T-helper 9 cell (primary cell): ENCODE results near the gene FMN1.

Source experiments
- DNase-seq: peaks from one replicate; pipeline ENCODE4 v3.0.0-alpha.2; 2020

Gene FMN1

GRCh38 chr15:33045066-33045810 is 149.3 kb downstream of the FMN1 start:
- DNase-seq = no peak

- no peak for DNase-seq
Observed at GRCh38 chr15:33044598-33044997, 149.9 kb downstream of the FMN1 start.

- DNase-seq = no peak
Observed at GRCh38 chr15:33043636-33044035, 150.9 kb downstream of the FMN1 start.

GRCh38 chr15:33040496-33040895 is 154.0 kb downstream of the FMN1 start:
- no peak for DNase-seq

- DNase-seq = no peak
Observed at GRCh38 chr15:33034588-33034987, 159.9 kb downstream of the FMN1 start.

- no peak for DNase-seq
Observed at GRCh38 chr15:33032053-33032452, 162.5 kb downstream of the FMN1 start.

- no peak for DNase-seq
Observed at GRCh38 chr15:33031324-33031821, 163.1 kb downstream of the FMN1 start.

GRCh38 chr15:33030315-33030714 is 164.2 kb downstream of the FMN1 start:
- no peak for DNase-seq

GRCh38 chr15:33029109-33029652 is 165.3 kb downstream of the FMN1 start:
- no peak for DNase-seq

- DNase-seq = no peak
Observed at GRCh38 chr15:33028495-33028894, 166.0 kb downstream of the FMN1 start.

- DNase-seq = no peak
Observed at GRCh38 chr15:33027306-33028035, 167.0 kb downstream of the FMN1 start.

GRCh38 chr15:33026614-33027013 is 167.9 kb downstream of the FMN1 start:
- DNase-seq = no peak

GRCh38 chr15:33022629-33023028 is 171.9 kb downstream of the FMN1 start:
- no peak for DNase-seq

- DNase-seq = no peak
Observed at GRCh38 chr15:33021806-33022389, 172.6 kb downstream of the FMN1 start.

- DNase-seq = no peak
Observed at GRCh38 chr15:33019354-33019981, 175.0 kb downstream of the FMN1 start.

- DNase-seq = no peak
Observed at GRCh38 chr15:33016405-33017024, 178.0 kb downstream of the FMN1 start.

- no peak for DNase-seq
Observed at GRCh38 chr15:33014586-33014985, 179.9 kb downstream of the FMN1 start.

- DNase-seq = no peak
Observed at GRCh38 chr15:33013827-33014445, 180.6 kb downstream of the FMN1 start.

- DNase-seq = no peak
Observed at GRCh38 chr15:33011976-33012375, 182.5 kb downstream of the FMN1 start.

- DNase-seq = no peak
Observed at GRCh38 chr15:33009603-33010002, 184.9 kb downstream of the FMN1 start.

- DNase-seq = no peak
Observed at GRCh38 chr15:33009026-33009425, 185.5 kb downstream of the FMN1 start.
